NCI-H128 (cell line): Measurements from ENCODE around the gene MET.
"Not testable (repeated sequence)": the region's sequence is repeated elsewhere in the genome, so short reads cannot be mapped to it uniquely, and the experiment has no call there.

Experiments used
- DNase-seq: peaks from one replicate; lab custom pipeline; 2025; ENCODE audit not compliant: unreplicated experiment; lab: John Stamatoyannopoulos, UW

Gene MET

GRCh38 chr7:116697761-116698160, 25.8 kb downstream of the MET start:
- DNase-seq: no peak

- DNase-seq: no peak
Observed at GRCh38 chr7:116698396-116698795, 26.4 kb downstream of the MET start.

GRCh38 chr7:116698930-116699721, 27.1 kb downstream of the MET start:
- peak; percentile 76 for DNase-seq

GRCh38 chr7:116699722-116700120, 27.7 kb downstream of the MET start:
- no peak for DNase-seq

GRCh38 chr7:116702046-116702785, 30.2 kb downstream of the MET start:
- no peak for DNase-seq

- DNase-seq: no peak
Observed at GRCh38 chr7:116704650-116705228, 32.7 kb downstream of the MET start.

GRCh38 chr7:116705419-116705818, 33.4 kb downstream of the MET start:
- DNase-seq: no peak

GRCh38 chr7:116706668-116707126, 34.7 kb downstream of the MET start:
- no peak for DNase-seq

GRCh38 chr7:116707289-116707688, 35.3 kb downstream of the MET start:
- DNase-seq: no peak

GRCh38 chr7:116708248-116708647, 36.3 kb downstream of the MET start:
- DNase-seq: no peak

- no peak for DNase-seq
Observed at GRCh38 chr7:116708861-116709260, 36.9 kb downstream of the MET start.

GRCh38 chr7:116709336-116709735, 37.3 kb downstream of the MET start:
- DNase-seq: no peak

- peak; percentile 20 for DNase-seq
Observed at GRCh38 chr7:116710764-116711452, 38.9 kb downstream of the MET start.

GRCh38 chr7:116711790-116712189, 39.8 kb downstream of the MET start:
- no peak for DNase-seq

GRCh38 chr7:116713500-116713899, 41.5 kb downstream of the MET start:
- DNase-seq: no peak

GRCh38 chr7:116713918-116714317, 41.9 kb downstream of the MET start:
- DNase-seq: no peak

GRCh38 chr7:116715077-116715476, 43.1 kb downstream of the MET start:
- no peak for DNase-seq

- DNase-seq: no peak
Observed at GRCh38 chr7:116717137-116717536, 45.1 kb downstream of the MET start.

- not testable (repeated sequence) for DNase-seq
Observed at GRCh38 chr7:116723959-116724529, 52.0 kb downstream of the MET start.

- no peak for DNase-seq
Observed at GRCh38 chr7:116724560-116725231, 52.7 kb downstream of the MET start.
